M059J (cell line): ENCODE data around the gene CDYL2. TPM values are rescaled to one million over a fixed set of nuclear protein-coding genes. Genes with fewer than 3 reads are reported as not detected.
A peak's percentile ranks its signal among the peaks of the same experiment; 100 is the strongest.
"Not testable (repeated sequence)": the region's sequence is repeated elsewhere in the genome, so short reads cannot be mapped to it uniquely, and the experiment has no call there.

Experiments
- DNase-seq: peaks from one replicate; pipeline ENCODE4 v3.0.0-alpha.2; 2012; ENCODE audit warnings: low read depth
- total RNA-seq: library from RNA; depleted of rRNA; stranded (reverse); fragments of >200 nt; shearing (Covaris generic); gene quantifications from 2 replicates; pipeline ENCODE4 v1.2.3, GENCODE V29; 2014

Gene CDYL2
- total RNA-seq, 1 experiment from 2014 or later, result 10.1 TPM

GRCh38 chr16:80744856-80745255 is 59.5 kb downstream of the CDYL2 start:
- DNase-seq, result no peak

- peak; percentile 61 for DNase-seq
These were observed 60.6 kb downstream of the CDYL2 start for GRCh38 chr16:80743772-80744171.

- peak; percentile 42 for DNase-seq
These were observed 61.1 kb downstream of the CDYL2 start for GRCh38 chr16:80743273-80743672.

- no peak for DNase-seq
These were observed 62.1 kb downstream of the CDYL2 start for GRCh38 chr16:80742331-80742730.

- DNase-seq, result peak; percentile 34
These were observed 62.7 kb downstream of the CDYL2 start for GRCh38 chr16:80741724-80742123.

GRCh38 chr16:80739523-80739922 is 64.9 kb downstream of the CDYL2 start:
- peak; percentile 54 for DNase-seq

GRCh38 chr16:80738521-80738920 is 65.9 kb downstream of the CDYL2 start:
- no peak for DNase-seq

GRCh38 chr16:80735846-80736245 is 68.6 kb downstream of the CDYL2 start:
- DNase-seq, result no peak

- peak; percentile 39 for DNase-seq
These were observed 71.0 kb downstream of the CDYL2 start for GRCh38 chr16:80733407-80733806.

- DNase-seq, result no peak
These were observed 72.5 kb downstream of the CDYL2 start for GRCh38 chr16:80731915-80732314.

GRCh38 chr16:80727066-80727763 is 77.2 kb downstream of the CDYL2 start:
- DNase-seq, result not testable (repeated sequence)

- DNase-seq, result peak; percentile 64
These were observed 78.7 kb downstream of the CDYL2 start for GRCh38 chr16:80725566-80726162.

GRCh38 chr16:80723981-80724380 is 80.4 kb downstream of the CDYL2 start:
- no peak for DNase-seq

- DNase-seq, result no peak
These were observed 81.3 kb downstream of the CDYL2 start for GRCh38 chr16:80723091-80723490.

GRCh38 chr16:80720804-80721371 is 83.5 kb downstream of the CDYL2 start:
- DNase-seq, result peak; percentile 60

- peak; percentile 22 for DNase-seq
These were observed 84.8 kb downstream of the CDYL2 start for GRCh38 chr16:80719573-80719972.

GRCh38 chr16:80718480-80719220 is 85.7 kb downstream of the CDYL2 start:
- peak; percentile 95 for DNase-seq

- no peak for DNase-seq
These were observed 86.8 kb downstream of the CDYL2 start for GRCh38 chr16:80717611-80718010.

GRCh38 chr16:80716564-80717139 is 87.7 kb downstream of the CDYL2 start:
- DNase-seq, result no peak

GRCh38 chr16:80711406-80711805 is 93.0 kb downstream of the CDYL2 start:
- no peak for DNase-seq

GRCh38 chr16:80710918-80711317 is 93.5 kb downstream of the CDYL2 start:
- DNase-seq, result peak; percentile 25

GRCh38 chr16:80708823-80709222 is 95.6 kb downstream of the CDYL2 start:
- DNase-seq, result no peak
